COR-L47 (cell line): ENCODE measurements around the gene DAAM1.

Source experiments
- DNase-seq: peaks from one replicate; lab custom pipeline; 2025; lab: John Stamatoyannopoulos, UW

Gene DAAM1

GRCh38 chr14:59254911-59255545 lies 66.6 kb downstream of the DAAM1 start:
- DNase-seq = no peak

- no peak for DNase-seq
Observed at GRCh38 chr14:59256331-59256730, 67.9 kb downstream of the DAAM1 start.

GRCh38 chr14:59261334-59261733 lies 72.9 kb downstream of the DAAM1 start:
- no peak for DNase-seq

GRCh38 chr14:59262717-59263454 lies 74.4 kb downstream of the DAAM1 start:
- peak; percentile 42 for DNase-seq

- DNase-seq = no peak
Observed at GRCh38 chr14:59265808-59266207, 77.3 kb downstream of the DAAM1 start.

- no peak for DNase-seq
Observed at GRCh38 chr14:59267046-59267445, 78.6 kb downstream of the DAAM1 start.

GRCh38 chr14:59268011-59268410 lies 79.5 kb downstream of the DAAM1 start:
- no peak for DNase-seq

- DNase-seq = no peak
Observed at GRCh38 chr14:59268858-59269257, 80.4 kb downstream of the DAAM1 start.

- DNase-seq = no peak
Observed at GRCh38 chr14:59269466-59269865, 81.0 kb downstream of the DAAM1 start.

GRCh38 chr14:59271256-59271655 lies 82.8 kb downstream of the DAAM1 start:
- DNase-seq = no peak

- DNase-seq = no peak
Observed at GRCh38 chr14:59271734-59272133, 83.3 kb downstream of the DAAM1 start.

- DNase-seq = no peak
Observed at GRCh38 chr14:59272633-59273032, 84.2 kb downstream of the DAAM1 start.

GRCh38 chr14:59273737-59274136 lies 85.3 kb downstream of the DAAM1 start:
- no peak for DNase-seq

- no peak for DNase-seq
Observed at GRCh38 chr14:59274991-59275391, 86.5 kb downstream of the DAAM1 start.

- no peak for DNase-seq
Observed at GRCh38 chr14:59275668-59276067, 87.2 kb downstream of the DAAM1 start.

- DNase-seq = no peak
Observed at GRCh38 chr14:59276235-59276634, 87.8 kb downstream of the DAAM1 start.

- DNase-seq = no peak
Observed at GRCh38 chr14:59277659-59278058, 89.2 kb downstream of the DAAM1 start.

GRCh38 chr14:59278111-59278510 lies 89.6 kb downstream of the DAAM1 start:
- DNase-seq = no peak

- DNase-seq = no peak
Observed at GRCh38 chr14:59280961-59281360, 92.5 kb downstream of the DAAM1 start.

- DNase-seq = no peak
Observed at GRCh38 chr14:59281609-59282377, 93.3 kb downstream of the DAAM1 start.

- DNase-seq = no peak
Observed at GRCh38 chr14:59282378-59282765, 93.9 kb downstream of the DAAM1 start.

GRCh38 chr14:59283361-59283760 lies 94.9 kb downstream of the DAAM1 start:
- DNase-seq = no peak

- no peak for DNase-seq
Observed at GRCh38 chr14:59284059-59284458, 95.6 kb downstream of the DAAM1 start.
